Activated T-cell treated with anti-CD3 and anti-CD28 coated beads for 48 hours (primary cell): ENCODE measurements around the gene PTBP1.

Experiments used
- DNase-seq: peaks from one replicate; pipeline ENCODE4 v3.0.0-alpha.2; 2020; ENCODE audit warnings: low read depth

The PTBP1 gene

GRCh38 chr19:772730-773436 lies 24.4 kb upstream of the PTBP1 start:
- DNase-seq, result no peak

- no peak for DNase-seq
These were observed 20.7 kb upstream of the PTBP1 start for GRCh38 chr19:776549-776948.

- DNase-seq, result no peak
These were observed 18.2 kb upstream of the PTBP1 start for GRCh38 chr19:778910-779653.

- DNase-seq, result no peak
These were observed 16.3 kb upstream of the PTBP1 start for GRCh38 chr19:780935-781334.

GRCh38 chr19:781800-782184 lies 15.5 kb upstream of the PTBP1 start:
- no peak for DNase-seq

GRCh38 chr19:782185-782877 lies 14.9 kb upstream of the PTBP1 start:
- DNase-seq, result no peak

- no peak for DNase-seq
These were observed 14.2 kb upstream of the PTBP1 start for GRCh38 chr19:782878-783668.

- DNase-seq, result no peak
These were observed 12.7 kb upstream of the PTBP1 start for GRCh38 chr19:784541-784940.

- DNase-seq, result no peak
These were observed 9.7 kb upstream of the PTBP1 start for GRCh38 chr19:787536-787935.

- DNase-seq, result no peak
These were observed 8.6 kb upstream of the PTBP1 start for GRCh38 chr19:788686-788982.

GRCh38 chr19:788983-789700 lies 8.1 kb upstream of the PTBP1 start:
- DNase-seq, result no peak

- DNase-seq, result no peak
These were observed 7.6 kb upstream of the PTBP1 start for GRCh38 chr19:789701-790060.

- no peak for DNase-seq
These were observed 6.2 kb upstream of the PTBP1 start for GRCh38 chr19:791007-791566.

- no peak for DNase-seq
These were observed 5.5 kb upstream of the PTBP1 start for GRCh38 chr19:791567-792305.

- DNase-seq, result no peak
These were observed 4.9 kb upstream of the PTBP1 start for GRCh38 chr19:792306-792885.

GRCh38 chr19:793806-794205 lies 3.4 kb upstream of the PTBP1 start:
- no peak for DNase-seq

GRCh38 chr19:795073-795611 lies 2.1 kb upstream of the PTBP1 start:
- no peak for DNase-seq

- DNase-seq, result no peak
These were observed 1.3 kb upstream of the PTBP1 start for GRCh38 chr19:795691-796581.
